Effector CD8-positive, alpha-beta T cell (primary cell): ENCODE results near the gene SLC35F6.
"Not testable (repeated sequence)": the region's sequence is repeated elsewhere in the genome, so short reads cannot be mapped to it uniquely, and the experiment has no call there.

Experiments
- DNase-seq: peaks from one replicate; lab custom pipeline; 2025; lab: John Stamatoyannopoulos, UW

The SLC35F6 gene

DNA sequence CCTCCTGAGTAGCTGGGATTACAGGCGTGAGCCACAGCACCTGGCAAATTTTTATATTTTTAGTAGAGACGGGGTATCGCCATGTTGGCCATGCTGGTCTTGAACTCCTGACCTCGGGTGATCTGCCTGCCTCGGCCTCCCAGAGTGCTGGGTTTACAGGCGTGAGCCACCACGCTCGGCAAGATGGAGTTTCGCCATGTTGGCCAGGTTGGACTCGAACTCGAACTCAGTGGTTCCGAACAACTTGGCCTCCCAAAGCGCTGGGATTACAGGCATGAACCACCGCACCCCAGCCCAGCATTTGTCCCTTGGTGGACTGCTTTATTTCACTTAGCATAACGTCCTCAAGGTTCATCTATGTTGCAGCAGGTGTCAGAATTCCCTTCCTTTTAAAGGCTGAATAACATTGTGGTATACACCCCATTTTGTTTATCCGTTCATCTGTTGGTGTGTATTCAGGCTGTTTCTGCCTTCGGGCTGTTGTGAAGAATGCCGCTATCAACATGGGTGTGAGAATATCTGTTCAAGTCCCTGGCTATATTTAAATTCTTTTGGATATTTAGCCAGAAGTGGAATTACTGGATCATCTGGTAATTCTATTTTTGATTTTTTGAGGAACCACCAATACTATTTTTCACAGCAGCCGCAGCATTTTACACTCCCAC lies 20.6 kb downstream of the SLC35F6 start:
- no peak for DNase-seq

DNA sequence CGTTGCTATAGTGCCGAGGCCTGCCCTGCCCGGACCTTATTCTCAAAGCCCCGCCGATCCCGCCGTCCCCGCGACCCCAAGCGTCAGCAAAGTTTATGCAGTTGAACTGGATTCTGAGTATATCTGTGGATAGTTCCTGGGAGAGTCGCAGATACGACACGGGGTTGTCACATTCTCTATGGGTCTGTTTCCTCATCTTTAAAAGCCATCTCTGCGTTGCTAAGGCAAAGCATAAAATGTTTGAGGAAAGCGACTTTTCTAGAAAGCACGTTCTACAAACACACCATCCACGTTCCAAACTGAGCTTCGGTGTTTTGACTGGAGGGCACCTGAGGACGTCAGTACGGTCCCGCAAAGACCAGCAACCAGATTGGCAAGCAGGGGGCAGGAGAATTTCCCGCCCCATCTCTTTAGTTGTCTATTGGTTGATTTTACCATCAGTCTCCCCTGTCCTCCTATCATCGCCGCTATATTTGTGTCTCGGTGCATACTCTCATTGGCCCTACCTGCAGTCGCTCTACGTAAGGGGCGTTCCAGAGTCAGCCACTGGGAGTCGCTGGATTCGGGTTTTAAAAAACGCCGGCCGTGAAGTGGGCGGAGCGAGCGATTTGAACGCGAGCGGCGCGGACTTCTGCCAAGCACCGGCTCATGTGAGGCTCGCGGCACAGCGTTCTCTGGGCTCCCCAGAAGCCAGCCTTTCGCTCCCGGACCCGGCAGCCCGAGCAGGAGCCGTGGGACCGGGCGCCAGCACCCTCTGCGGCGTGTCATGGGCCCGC lies 21.5 kb downstream of the SLC35F6 start, which contains the start of gene CENPA:
Gene CENPA (plus strand): TSS at position 626 of the 776 bp plus-strand sequence. CDS start 141 bp downstream, at position 767.
- peak; percentile 91 for DNase-seq

DNA sequence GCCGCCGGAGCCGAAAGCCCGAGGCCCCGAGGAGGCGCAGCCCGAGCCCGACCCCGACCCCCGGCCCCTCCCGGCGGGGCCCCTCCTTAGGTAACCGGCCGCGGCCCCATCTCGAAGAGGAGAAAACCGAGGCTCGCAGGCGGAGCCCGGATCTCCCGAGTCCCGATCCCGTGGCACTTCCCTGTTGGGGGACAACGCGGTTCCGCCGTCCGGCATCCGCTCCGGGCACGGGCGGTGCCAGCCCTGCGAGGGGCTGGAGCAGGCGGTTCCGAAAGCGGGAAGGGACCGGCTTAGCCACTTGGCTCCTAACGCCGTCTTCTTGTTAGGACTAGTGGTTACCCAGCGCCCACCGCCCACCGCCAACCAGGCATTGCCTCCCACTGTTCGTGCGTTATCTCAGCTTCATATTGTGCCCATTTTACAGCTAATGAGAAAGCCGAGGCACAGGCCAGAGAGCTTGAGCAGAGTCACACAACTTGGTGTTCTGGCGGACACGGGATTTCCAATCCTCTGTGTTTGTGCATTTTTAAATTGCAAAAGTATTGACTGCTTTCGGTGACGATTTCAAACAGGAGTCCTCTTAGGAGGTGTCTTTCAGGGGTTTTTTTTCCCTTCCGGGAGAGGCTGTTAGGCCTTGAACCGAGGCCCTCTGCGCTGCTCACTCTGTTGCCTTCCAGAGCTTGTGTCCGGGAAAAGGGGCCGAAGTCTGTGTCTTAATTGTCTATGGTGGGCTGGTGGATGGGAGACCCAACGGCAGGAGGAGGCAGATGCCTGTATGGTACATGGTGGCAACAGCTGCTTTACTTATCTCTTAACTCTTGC lies 22.3 kb downstream of the SLC35F6 start:
- no peak for DNase-seq

DNA sequence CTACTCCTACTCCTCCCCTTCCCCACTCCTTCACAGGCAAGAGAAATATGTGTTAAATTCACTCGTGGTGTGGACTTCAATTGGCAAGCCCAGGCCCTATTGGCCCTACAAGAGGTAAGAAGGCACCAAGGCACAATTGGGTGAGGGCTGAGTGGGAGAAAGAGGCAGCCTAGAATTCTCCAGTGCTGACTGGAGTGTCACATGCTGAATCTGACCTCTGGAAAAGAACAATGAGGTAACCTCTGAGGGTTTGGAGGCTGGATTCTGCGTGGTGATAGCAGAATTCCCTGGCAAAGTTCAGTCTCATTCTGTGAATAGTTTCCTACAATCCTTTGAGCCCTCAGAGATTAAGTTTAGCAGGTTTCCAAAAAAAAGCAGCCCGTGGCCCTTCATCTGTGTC lies 28.6 kb downstream of the SLC35F6 start:
- DNase-seq: no peak

DNA sequence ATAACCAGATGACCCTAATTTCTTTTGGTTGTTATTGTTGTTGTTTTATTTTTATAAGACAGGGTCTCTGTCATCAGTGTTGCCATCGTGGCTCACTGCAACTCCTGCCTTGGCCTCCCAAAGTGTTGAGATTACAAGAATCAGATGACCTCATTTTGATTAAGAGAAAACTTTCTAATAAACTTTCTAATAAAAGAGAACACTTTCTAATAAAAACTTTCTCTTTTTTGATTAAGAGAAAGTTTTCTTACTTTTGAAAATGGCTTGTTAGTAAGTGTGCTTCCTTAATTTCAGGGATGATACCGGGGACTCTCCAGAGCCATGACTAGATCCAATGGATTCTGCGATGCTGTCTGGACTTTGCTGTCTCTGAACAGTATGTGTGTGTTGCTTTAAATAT lies 29.4 kb downstream of the SLC35F6 start:
- DNase-seq: no peak

DNA sequence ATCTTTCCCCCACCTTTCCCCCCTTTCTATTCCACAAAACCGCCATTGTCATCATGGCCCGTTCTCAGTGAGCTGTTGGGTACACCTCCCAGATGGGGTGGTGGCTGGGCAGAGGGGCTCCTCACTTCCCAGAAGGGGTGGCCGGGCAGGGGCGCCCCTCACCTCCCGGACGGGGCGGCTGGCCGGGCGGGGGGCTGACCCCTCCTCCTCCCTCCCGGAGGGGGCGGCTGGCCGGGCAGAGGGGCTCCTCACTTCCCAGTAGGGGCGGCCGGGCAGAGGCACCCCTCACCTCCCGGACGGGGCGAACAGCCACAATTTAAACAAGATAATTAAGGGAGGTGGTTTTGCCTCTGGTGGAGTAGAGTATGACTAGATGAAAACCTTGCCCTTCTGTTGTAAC lies 31.1 kb downstream of the SLC35F6 start:
- not testable (repeated sequence) for DNase-seq

DNA sequence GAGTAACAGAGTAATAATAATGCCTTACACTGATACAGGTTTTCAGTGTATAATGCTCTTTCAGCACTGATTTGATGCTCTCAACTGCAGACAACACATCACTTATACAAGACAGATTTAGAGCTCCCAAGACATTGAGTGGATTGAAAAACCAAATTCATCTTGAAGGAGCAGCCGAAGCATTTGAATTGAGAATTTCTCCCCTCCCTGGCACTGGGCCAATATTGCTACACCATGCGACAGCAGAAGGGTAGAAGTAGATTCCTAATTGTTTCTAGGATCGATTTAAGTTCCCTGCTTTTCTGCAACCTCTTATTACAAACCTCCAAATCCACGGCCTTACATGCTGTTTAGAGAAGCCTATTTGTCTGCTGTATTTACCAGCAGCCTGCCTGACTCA lies 37.2 kb downstream of the SLC35F6 start:
- no peak for DNase-seq

DNA sequence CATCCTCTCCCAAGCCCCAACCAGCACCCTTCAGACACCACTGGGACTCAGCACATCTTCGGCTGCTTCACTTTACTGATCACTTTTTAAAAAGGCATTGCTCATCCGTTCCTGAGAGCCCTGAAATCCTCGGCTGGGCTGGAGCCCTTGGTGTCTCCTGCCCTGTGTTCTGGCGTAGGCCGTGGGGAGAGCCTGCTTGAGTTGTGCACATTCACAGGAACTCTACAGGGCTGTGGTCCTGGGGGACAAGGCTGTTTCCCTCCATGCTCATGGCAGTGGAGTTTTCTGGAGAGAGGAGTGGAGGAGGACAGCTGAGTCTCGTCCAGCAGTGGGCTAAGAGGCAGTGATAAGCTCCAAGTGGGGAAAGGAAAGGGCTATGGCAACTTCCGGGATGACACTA lies 37.7 kb downstream of the SLC35F6 start:
- no peak for DNase-seq

DNA sequence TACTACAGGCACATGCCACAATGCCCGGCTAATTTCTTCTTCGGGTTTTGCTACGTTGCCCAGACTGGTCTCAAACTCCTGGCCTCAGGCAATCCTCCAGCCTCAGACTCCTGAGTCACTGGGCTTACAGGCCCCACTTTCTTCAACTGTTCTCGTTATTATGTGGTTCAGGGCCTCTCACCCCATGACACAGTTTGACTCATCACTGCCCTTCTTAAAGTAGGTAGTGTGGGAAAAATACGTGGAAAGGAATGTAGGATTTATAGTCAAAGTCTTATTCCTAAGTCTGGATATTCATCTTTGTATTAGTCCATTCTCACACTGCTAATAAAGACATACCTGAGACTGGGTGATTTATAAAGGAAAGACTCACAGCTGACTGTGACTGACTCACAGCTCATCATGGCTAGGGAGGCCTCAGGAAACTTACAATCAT lies 41.2 kb downstream of the SLC35F6 start:
- DNase-seq: no peak

DNA sequence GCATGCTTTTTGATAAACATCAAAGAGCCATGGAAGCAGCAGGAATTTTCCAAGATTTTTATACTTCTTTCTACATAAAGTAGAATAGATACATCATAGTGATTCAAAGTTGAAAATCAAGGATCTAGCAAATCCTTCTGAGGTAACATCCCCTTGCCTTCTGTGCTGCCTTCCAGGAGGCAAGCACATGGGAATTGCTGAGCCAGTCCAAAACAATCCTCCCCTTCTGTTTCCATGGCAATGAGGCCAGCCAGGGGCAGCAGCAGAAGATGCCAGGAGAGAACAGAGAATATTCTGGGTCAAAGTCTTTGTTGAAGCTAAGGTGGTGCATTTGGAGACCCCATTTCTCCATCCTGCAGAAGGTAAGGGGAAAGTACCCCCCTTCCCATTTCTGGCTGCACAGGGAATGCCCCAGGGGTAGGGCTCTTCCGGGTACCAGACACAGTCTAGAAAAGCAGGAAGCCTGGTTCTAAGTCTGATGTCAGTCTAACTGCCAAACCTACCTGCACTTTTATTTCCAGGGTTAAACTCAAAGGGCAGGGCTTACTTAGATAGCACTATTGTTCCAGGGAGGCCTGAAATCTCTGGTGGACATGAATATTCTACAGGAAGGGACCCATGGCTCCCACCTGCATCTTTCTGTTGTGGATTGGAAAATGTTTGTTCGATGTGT lies 43.8 kb downstream of the SLC35F6 start:
- no peak for DNase-seq

DNA sequence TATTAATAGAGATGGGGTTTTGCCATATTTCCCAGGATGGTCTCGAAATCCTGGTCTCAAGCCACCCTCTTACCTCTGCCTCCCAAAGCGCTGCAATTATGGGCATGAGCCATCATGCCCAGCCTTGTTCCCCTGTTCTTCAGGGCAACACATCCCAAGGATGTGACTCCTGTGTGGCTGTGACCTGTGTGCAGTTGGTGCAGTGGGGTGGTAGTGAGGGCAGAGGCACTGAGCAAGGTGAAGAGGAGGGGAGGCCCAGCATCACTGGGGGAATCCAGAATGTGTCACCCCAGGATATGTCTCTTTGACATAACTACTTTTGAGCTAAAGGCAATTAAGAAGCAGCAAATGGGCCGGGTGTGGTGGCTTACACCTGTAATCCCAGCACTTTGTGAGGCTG lies 45.1 kb downstream of the SLC35F6 start:
- DNase-seq: no peak

DNA sequence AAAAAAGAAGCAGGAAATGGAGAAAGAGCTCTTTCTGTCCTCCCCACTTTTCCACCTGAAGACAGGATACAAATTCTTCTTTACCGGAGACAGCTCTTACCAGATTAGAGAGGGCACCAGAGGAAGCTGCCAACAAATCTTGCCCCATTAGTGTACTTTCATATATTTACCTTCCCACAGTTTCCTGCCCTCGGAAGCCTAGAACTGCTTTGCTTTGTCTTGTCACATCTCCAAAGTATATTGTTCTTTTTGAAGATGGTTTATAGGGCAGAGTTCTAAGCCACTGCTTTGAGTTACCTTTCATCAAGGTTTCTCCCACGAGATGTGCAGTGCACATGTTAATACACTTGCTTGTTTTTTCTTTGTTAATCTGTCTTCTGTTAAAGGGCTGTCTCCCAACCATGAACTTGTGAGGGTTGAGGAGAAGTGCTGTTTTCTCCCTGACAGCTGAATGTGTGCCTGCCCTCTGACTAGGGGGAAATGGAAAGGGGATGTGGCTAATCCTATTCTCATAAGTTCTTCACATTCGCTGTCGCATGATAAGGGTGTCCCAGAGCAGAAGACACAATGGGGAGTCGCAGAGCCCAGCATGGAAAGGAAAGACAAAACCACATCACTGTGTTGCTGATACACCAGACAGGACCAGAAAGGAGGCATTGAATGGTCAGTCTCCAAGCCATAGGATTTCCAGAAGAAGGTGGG lies 45.9 kb downstream of the SLC35F6 start:
- DNase-seq: no peak

DNA sequence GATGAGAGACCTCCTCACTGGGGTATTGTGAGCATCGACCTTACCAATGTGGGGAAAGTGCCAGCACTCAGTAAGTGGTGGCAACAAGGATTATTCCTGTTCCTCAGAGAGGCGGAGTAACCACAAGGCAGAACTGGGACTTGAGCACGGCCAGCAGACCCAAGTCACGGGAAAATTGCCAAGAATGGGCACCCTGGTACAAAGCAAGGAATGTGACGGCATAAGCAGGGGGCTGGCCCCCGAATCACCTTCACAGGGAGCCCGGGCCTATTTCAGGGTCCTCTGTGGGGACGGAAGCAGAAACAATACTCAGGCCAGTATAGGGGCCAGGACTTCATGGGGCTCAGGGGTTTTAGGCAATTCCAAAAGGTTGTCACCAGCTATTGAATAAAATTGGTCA lies 47.2 kb downstream of the SLC35F6 start:
- DNase-seq: no peak

DNA sequence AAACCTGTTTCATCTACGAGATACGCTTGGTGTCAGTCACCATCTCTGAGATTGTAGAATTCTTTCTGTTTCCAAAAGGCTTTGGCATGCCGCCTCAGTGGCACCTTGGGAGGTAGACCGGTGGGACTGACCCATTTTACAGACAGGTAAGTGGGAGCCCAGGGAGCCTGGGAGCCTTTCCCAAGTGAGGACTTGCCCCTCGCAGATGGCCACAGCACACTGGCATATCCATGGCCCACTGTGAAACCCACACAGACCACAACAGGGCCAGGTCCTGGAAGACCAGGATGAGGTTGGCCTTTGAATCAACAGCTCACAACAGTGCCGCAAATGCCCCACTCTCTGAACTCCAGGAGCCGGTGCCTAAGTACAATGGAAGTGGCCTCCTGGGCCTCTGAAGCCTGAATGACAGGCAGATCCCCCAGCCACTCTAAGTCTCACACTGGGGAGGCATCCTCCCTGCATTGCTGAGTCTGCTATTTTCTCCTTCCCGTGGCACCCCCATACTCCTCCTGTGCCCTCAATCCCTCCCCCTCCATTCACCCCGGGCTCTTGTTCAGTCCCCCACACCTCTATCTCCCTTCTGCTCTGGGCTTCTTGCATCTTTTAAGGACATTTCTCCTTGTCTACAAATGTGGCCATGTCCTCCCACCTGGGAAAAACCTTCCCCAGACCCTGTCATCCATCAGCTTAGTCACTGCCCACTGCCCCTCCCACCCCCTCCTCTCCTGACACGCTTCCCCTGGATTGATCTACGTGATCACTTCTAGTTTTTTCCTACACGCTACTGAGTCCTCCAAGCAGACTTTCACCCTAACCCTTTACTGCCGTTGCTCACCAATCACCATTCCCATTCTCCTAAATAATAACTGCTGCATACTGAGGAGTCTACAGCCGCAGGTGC lies 48.0 kb downstream of the SLC35F6 start:
- DNase-seq: no peak

DNA sequence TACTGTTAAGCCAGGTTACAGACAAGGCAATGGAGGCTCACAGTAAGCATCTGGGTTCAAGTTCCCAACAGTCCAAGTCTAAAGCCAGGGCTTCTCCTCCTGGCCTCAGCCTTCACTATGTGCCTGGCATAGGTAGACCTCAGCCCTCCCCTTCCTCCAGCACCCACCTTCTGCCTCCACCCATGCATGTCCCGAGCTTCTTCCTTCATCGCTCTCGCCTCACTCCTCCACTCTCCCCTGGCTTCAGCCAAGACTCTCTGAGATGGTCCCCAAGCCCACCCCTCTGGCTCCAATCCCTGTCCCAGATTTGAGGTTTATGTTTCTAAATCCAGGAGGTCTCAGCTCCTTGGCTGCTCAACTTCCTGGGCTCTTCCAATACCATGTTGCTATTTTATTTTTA lies 48.6 kb downstream of the SLC35F6 start:
- DNase-seq: no peak

DNA sequence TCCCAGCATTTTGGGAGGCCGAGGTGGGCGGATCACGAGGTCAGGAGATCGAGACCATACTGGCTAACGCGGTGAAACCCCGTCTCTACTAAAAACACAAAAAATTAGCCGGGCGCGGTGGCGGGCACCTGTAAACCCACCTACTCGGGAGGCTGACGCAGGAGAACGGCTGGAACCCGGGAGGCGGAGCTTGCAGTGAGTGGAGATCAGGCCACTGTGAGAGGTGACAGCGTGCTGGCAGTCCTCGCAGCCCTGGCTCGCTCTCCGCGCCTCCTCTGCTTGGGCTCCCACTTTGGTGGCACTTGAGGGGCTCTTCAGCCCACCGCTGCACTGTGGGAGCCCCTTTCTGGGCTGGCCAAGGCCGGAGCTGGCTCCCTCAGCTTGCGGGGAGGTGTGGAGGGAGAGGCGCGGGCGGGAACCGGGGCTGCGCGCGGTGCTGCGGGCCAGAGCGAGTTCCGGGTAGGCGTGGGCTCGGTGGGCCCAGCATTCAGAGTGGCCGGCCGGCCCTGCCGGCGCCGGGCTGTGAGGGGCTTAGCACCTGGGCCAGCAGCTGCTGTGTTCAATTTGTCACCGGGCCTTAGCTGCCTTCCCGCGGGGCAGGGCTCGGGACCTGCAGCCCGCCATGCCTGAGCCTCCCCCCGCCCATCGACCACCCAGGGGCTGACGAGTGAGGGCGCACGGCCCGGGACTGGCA lies 50.1 kb downstream of the SLC35F6 start:
- not testable (repeated sequence) for DNase-seq

DNA sequence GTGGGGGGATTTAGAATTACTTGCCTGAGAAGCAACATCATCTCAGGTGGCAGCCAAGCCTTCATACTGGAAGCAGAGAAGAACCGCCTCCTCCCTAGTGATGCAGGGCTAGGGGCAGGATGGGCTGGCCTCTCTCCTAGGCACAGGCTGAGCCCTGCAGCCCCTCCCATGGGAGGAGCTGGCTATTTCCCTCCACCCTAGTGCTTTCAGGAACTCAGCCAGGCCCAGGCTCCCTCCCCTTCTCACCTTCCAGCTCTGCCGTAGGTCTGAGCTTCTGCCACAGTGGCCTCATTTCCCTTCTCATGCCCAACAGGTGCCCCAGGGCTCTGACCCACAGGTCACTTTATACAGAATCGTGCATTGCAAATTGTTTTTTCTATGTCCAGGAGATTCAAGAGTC lies 52.8 kb downstream of the SLC35F6 start:
- no peak for DNase-seq

DNA sequence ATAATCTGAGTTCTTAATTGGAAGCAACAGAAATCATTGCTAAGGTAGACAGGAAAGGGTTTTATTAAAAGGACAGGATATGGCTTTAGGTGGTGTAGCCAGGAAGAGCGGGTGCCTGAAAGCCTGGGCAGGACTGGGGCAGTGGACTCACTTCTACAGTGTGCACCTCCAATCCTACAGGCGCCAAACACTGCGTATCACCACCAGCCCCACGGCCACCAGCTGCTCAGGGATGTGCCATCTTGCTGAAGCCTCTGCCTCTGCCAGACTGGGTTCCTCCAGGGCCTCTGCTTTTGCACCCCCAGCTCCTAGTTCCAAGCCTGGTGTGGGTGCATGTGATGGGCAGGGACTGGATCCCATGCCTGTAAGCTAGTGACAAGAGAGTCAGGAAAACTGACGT lies 54.2 kb downstream of the SLC35F6 start:
- no peak for DNase-seq

DNA sequence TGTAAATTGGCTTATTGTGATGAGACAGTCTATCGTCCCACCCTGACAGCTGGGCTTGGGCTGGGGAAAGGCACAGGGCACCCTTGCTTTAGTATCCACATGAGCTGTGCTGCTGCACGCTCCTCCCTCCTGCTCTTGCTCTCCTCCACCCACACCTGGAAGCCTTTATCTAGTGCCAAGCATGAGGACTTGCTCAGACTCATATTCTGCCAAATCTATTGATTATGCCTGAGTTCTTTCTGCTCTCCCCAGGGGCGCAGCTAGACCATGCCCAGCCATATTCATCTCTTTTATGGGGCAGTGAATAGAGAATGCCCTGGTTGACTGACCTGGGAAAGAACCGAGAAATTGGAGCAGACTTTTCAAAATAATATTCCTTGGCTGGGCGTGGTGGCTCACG lies 54.9 kb downstream of the SLC35F6 start:
- DNase-seq: no peak

DNA sequence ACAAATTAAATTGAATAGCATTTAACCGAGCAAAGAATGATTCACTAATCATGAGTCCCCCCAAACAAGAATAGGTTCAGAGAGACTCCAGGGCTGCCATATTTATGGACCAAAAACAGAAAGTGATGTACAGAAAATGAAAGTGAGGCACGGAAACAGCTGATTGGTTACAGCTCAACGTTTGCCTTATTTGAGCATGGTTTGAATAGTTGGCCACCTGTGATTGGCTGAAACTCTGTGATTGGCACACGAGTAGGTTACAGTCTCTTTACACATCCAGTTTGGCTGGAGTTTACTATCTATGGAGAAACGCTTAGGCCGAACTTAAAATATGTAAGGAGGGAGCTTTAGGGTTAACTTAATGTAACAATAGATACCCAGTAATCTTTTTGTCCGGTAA lies 56.8 kb downstream of the SLC35F6 start:
- no peak for DNase-seq
